GM12873 (cell line): Measurements from ENCODE around the gene CHORDC1.

Source experiments
- TF ChIP-seq, protein P1 (sequence below): IDR thresholded peaks from 2 replicates; pipeline ENCODE4 v1.5.1; 2012; ENCODE audit warnings: low read depth, mild to moderate bottlenecking, moderate library complexity, low read length, control low read depth; ENCODE audit not compliant: insufficient read depth; ENCODE audit errors: missing control alignments

CHORDC1 gene

DNA sequence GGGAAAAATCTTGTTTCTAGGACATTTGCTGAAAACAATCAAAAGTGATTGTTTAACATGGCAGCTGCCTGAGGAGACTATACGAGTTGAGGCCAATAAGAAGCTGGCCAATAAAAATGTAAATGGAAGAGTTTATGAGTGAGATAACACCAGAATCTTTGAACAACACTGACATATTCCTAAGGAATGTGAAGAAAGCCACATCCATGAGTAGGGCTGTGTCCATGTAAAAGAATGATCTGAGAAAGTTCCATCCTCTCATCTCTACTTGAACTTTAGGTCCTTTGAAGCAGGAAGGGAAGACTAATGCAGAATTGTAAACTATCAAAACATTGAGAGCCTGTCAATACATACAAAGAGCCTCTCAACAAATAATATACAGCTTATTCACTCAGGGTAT, 6.9 kb upstream of the CHORDC1 start:
- TF ChIP-seq, protein P1, sequence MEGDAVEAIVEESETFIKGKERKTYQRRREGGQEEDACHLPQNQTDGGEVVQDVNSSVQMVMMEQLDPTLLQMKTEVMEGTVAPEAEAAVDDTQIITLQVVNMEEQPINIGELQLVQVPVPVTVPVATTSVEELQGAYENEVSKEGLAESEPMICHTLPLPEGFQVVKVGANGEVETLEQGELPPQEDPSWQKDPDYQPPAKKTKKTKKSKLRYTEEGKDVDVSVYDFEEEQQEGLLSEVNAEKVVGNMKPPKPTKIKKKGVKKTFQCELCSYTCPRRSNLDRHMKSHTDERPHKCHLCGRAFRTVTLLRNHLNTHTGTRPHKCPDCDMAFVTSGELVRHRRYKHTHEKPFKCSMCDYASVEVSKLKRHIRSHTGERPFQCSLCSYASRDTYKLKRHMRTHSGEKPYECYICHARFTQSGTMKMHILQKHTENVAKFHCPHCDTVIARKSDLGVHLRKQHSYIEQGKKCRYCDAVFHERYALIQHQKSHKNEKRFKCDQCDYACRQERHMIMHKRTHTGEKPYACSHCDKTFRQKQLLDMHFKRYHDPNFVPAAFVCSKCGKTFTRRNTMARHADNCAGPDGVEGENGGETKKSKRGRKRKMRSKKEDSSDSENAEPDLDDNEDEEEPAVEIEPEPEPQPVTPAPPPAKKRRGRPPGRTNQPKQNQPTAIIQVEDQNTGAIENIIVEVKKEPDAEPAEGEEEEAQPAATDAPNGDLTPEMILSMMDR = no peak

DNA sequence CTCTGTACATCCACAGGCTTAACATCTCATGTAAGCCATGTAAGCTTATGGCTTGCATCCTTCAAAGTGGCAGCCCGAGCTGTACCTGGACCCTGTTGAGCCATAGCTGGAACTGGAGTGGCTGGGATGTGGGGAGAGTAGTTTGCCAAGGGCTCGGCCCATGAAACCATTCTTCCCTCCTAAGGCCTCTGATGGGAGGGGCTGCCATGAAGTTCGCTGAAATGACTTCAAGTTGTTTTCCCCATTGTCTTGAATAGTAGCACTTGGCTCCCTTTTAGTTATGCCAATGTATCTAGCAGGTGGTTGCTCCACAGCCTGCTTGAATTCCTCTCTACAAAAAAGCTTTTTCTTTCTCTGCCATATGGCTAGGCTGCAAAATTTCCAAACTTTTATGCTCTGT, 5.2 kb upstream of the CHORDC1 start:
- TF ChIP-seq, protein P1 = no peak

DNA sequence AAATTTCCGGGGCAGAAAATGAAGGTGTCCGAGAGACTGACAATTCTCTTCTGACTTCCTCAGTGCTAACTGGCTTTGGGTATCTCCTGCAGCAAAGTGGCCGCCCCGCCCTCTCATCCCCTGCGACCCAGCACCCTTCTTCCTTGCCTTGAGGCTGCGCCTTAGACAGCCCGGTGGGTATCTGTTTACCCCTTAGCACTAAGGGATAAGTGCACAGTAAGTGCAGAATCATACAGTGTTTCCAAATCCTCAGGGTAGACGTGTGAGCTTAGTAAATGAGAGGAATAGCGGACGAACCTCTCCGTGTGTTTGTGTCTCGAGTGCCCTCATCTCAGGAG, 368 bp upstream of the CHORDC1 start:
- TF ChIP-seq, protein P1 = no peak

DNA sequence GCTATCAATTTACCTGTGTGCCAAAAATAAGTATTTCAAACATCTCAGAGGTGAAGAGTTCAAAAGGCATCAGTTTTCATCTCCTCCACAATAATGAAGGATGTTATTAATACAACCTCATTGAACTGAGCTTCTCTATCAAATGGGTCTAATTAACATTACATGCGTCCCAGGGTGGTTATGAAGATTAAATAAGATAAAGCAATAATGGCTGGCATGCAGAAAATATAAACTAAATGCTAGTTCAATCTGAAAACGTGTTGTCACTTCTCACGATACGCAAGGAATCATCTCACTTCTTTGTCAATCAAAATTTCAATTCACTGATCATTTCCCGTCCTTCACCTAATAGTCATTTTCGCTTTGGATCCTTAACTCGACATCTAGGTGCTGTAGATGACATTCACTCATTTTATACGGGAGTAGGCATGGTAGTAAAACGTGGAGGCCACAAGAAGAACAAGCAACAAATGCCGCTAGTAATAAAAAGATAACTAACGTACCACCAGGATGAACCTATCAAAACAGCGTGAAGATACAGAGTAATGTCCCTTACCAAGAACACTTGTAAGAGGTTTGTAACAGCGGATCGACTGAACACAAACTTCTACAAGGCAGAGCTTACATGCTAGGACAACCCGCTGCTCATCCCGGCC, 918 bp downstream of the CHORDC1 start:
- TF ChIP-seq, protein P1 = no peak

DNA sequence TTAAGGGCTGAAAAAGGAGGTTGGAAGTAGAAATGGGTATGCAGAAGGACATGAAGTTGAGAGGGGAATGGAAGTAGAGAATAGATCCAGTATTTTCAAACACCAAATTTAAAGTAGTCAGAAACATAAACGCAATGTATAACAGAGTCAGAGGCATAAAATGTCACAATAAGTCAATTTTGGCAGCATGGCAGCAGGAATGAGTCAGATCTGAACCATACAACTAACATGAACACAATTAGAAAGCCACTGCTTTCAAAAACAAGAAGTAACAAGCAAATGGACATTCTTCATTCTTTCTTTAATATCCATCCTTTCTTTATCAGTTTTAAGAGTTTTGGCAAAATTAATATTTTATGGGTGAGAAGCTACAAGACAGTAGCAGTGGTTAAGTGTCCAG, 2.5 kb downstream of the CHORDC1 start:
- TF ChIP-seq, protein P1 = no peak

DNA sequence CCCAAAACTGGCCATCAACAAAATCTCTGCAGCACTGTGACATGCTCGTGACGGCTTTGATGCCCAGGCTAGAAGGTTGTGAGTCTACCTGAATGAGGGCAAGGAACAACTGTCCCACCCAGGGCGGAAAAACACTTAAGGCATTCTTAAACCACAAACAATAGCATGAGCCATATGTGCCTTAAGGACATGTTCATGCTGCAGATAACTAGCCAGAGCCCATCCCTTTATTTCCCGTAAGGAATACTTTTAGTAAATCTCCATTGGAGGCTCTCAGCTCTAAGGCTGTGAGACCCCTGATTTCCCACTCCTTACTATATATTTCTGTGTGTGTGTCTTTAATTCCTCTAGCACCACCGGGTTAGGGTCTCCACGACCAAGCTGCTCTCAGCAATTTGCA, 3.4 kb downstream of the CHORDC1 start:
- TF ChIP-seq, protein P1 = no peak

DNA sequence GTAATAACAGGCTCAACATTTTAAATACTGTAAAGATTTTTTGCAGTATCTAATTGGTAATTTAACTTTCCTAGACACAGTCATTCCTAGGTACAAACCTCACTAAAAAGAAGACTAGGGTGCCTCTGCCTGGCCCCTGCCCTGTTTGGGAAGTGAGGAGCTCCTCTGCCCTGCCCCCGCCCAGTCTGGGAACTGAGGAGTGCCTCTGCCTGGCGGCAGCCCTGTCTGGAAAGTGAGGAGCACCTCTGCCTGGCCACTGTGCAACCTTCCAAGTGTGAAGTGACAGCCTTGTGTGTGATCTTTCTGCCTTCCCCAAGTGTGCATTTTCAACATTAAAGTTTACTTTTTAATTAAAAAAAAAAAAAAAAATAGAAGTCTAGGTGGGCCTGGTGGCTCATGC, 4.2 kb downstream of the CHORDC1 start:
- TF ChIP-seq, protein P1 = no peak

DNA sequence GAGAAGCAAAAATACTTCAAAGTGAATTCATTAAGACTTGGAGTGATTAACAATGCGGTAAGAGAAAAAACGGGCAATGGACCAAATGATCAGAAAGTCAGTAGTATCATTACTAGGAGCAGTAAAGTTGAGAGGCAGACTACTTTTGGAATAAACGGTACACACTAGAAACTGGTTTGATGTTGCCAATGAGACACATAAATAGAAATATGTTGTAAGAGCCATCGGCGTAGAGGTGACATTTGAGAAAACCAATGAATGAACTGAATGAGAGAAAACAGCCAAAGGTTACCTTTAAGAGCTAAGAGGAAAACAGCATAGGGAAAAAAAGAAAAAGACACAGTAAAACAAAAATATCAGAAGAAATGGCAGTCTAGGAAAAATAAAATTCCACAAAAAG, 6.2 kb downstream of the CHORDC1 start:
- TF ChIP-seq, protein P1 = no peak
